Heart left ventricle (tissue), 16 donors: ENCODE results near the gene TRMT2A. TPM values are rescaled to one million over a fixed set of nuclear protein-coding genes. Genes with fewer than 3 reads are reported as not detected.

Experiments
- ATAC-seq, 4 donors: fragments of 200-7000 bp; cut with Tn5 transposase; one replicate each; pipeline ENCODE4 v1.9.1; 2020 to 2022; ENCODE audit warnings: moderate library complexity in 4 of 4, mild to moderate bottlenecking in 3 of 4, moderate number of reproducible peaks in 1 of 4
- DNase-seq, 5 donors: peaks; one replicate each; pipeline ENCODE4 v3.0.0-alpha.2; 2020
- H3K27ac ChIP-seq, 12 donors: fragments of 200-600 bp; sonication (generic) in 4 of 12; one replicate each; pipeline versions ENCODE4 v1.5.0 to v1.8.0; 2016 to 2022; ENCODE audit warnings: mild to moderate bottlenecking in 2 of 12
- H3K27me3 ChIP-seq, 9 donors: fragments of 200-600 bp; sonication (generic) in 2 of 9; one replicate each; pipeline versions ENCODE4 v1.5.1 to v1.8.0; 2016 to 2022; ENCODE audit warnings: mild to moderate bottlenecking in 3 of 9
- H3K36me3 ChIP-seq, 9 donors: fragments of 200-600 bp; sonication (generic) in 2 of 9; one replicate each; pipeline versions ENCODE4 v1.5.0 to v1.8.0; 2018 to 2022; ENCODE audit warnings: mild to moderate bottlenecking in 2 of 9
- H3K4me1 ChIP-seq, 12 donors: fragments of 200-600 bp; sonication (generic) in 4 of 12; one replicate each; pipeline versions ENCODE4 v1.5.0 to v1.8.0; 2016 to 2022; ENCODE audit warnings: mild to moderate bottlenecking in 3 of 12
- H3K4me3 ChIP-seq, 12 donors: fragments of 200-600 bp; sonication (generic) in 4 of 12; one replicate each; pipeline versions ENCODE4 v1.5.0 to v1.8.0; 2017 to 2022; ENCODE audit warnings: mild to moderate bottlenecking in 9 of 12, moderate library complexity in 4 of 12
- H3K9me3 ChIP-seq, 12 donors: fragments of 200-600 bp; sonication (generic) in 4 of 12; one replicate each; pipeline versions ENCODE4 v1.5.0 to v1.8.0; 2016 to 2022; ENCODE audit warnings: mild to moderate bottlenecking in 1 of 12
- CTCF ChIP-seq, 12 donors: fragments of 200-600 bp; sonication (generic) in 4 of 12; IDR thresholded peaks; one replicate each; pipeline versions ENCODE4 v1.5.0 to v1.8.0; 2018 to 2022; ENCODE audit warnings: antibody characterized with exemption in 12 of 12, mild to moderate bottlenecking in 5 of 12
- POLR2A ChIP-seq, 2 donors: fragments of 450-650 bp; IDR thresholded peaks; one replicate each; pipeline ENCODE4 v1.6.1; 2017; ENCODE audit warnings: antibody characterized with exemption in 2 of 2, mild to moderate bottlenecking in 2 of 2, moderate library complexity in 2 of 2
- WGBS, 4 donors: extraction: QIAGEN DNeasy Blood & Tissue Kit in 2 of 4; methylation state at CpG; one replicate each; pipeline versions ENCODE4 v1.1.5 to v1.1.7; 2013 to 2018; 5-methylcytosine and 5-hydroxymethylcytosine counted together
- intact Hi-C, 10 donors: fragments of 100-400 bp; cut with DNase I; formaldehyde crosslinking; loops; one replicate each; pipeline versions ENCODE4 v1.11.1 to v1.14.2; 2022
- polyA plus RNA-seq, 2 donors: library from polyadenylated mRNA; stranded (reverse); fragments of 200-250 nt; gene quantifications; one replicate each; pipeline ENCODE4 v1.2.3, GENCODE V29; 2013
- total RNA-seq, 9 donors: library from RNA; depleted of rRNA in 2 of 9; stranded (reverse); fragments of >200 nt in 2 of 9; fragmentation: NEBNext Ultra II Directional in 3 of 9; extraction: Animal tissue kit (Norgen Biotek cat#: 25700) in 3 of 9; gene quantifications; one replicate each; pipeline versions ENCODE4 v1.1.0 to v1.2.4, GENCODE V29; 2016 to 2023
- donor health status: ischemic (EF 13 %, LVEDD 7.1; RV severe dilation, severe dysfunction).
- donor health status: healthy with polysubstance abuse.
- donor health status: DM: no; HTN: yes; CAD: no.
- donor health status: DM: no; HTN: no; CAD: no.
- donor health status: ischemic (EF 25% LVEDD 6.9; RV normal size, moderate dysfunction).
- donor health status: ischemic (EF 25% LVEDD 5.7; RV mildly dilated, moderate dysfunction).
- donor health status: healthy.
- donor health status: DM: yes; HTN: yes; CAD: no.
- donor health status: ischemic (EF 35%, LVEDD 5.7; RV mildly dilated, moderate dysfunction).
- donor health status: nonischemic (EF 11% LVEDD 7.7; RV severe dilation, severe dysfunction).
- donor health status: DM: yes; HTN: yes; CAD: no.
- donor health status: PGD.
- donor health status: ischemic (EF 29% LVEDD 5.4; RV normal size, mild dysfunction).
- donor health status: nonischemic (EF 23%, LVEDD 6.1; RV moderate dilation, normal function).

TRMT2A gene
- total and polyA plus RNA-seq, 11 donors = 15.8 to 31.3 (median 20.2) TPM

- ATAC-seq (no peak), DNase-seq (peak in 2 of 5 donors; percentile 17 to 47)
- TF ChIP-seq POLR2A (IDR thresholded peaks at IDR 0.05) = no peak
- no peak for TF ChIP-seq CTCF (IDR thresholded peaks at IDR 0.05)
- Histone ChIP-seq H3K36me3 (peaks cover 0 to 69% (median 60%) of the 10 kb centered on the region in 9 donors), H3K4me1 (peaks cover 0 to 32% (median 17%) of the 10 kb centered on the region in 12 donors), H3K27ac (no peak overlapping the region), H3K27me3 (no peaks in the 10 kb centered on the region), H3K4me3 (no peak overlapping the region), H3K9me3 (no peaks in the 10 kb centered on the region)
- intact Hi-C loops = loop anchor here in 2 of 10 donors (10.0 kb wide), 1 partner anchor 157 kb away; no protein-coding TSS in a partner anchor
- 93 to 94% (median 93%) methylated on average over 22 of the region's 22 CpGs for WGBS, 4 donors
These were observed 4.9 kb upstream of the TRMT2A start for GRCh38 chr22:20121856-20122415.

- TF ChIP-seq CTCF (IDR thresholded peaks at IDR 0.05) (no peak), POLR2A (IDR thresholded peaks at IDR 0.05) (no peak)
- Histone ChIP-seq H3K27me3 (no peaks in the 10 kb centered on the region), H3K4me3 (peak overlapping the region in 11 of 12 donors; percentile 61 to 99 (median 87)), H3K4me1 (peaks cover 0 to 46% (median 28%) of the 10 kb centered on the region in 12 donors), H3K27ac (peak overlapping the region in 11 of 12 donors; percentile 61 to 93 (median 81)), H3K9me3 (no peaks in the 10 kb centered on the region), H3K36me3 (peaks cover 0 to 61% (median 53%) of the 10 kb centered on the region in 9 donors)
- DNase-seq = peak in 1 of 5 donors; percentile 15
- intact Hi-C loops = loop anchor here in 3 of 10 donors (5.0 to 10.0 kb wide), 2 partner anchors 36 to 94 kb away; partner anchors contain the start of genes TANGO2 (in 2 of the 3) and DGCR8 (in 1 of the 3)
- WGBS, 4 donors = 19 to 22% (median 20%) methylated on average over 8 of the region's 8 CpGs
- ATAC-seq = no peak
These were observed 1.4 kb upstream of the TRMT2A start for GRCh38 chr22:20118300-20119020.

- TF ChIP-seq CTCF (IDR thresholded peaks at IDR 0.05) = no peak
- TF ChIP-seq POLR2A (IDR thresholded peaks at IDR 0.05) = no peak
- ATAC-seq (no peak), DNase-seq (peak in 2 of 5 donors; percentile 49 to 71)
- H3K27ac ChIP-seq = peak overlapping the region; percentile 49 to 93 (median 80)
- peak overlapping the region; percentile 61 to 99 (median 85) for H3K4me3 ChIP-seq
- 1% methylated on average over 14 to 66 of the region's 66 CpGs for WGBS, 4 donors
- intact Hi-C loops = loop anchor here in 5 of 10 donors (1.0 to 10.0 kb wide), 4 partner anchors 35 to 93 kb away; partner anchors contain the start of genes DGCR8 (in 4 of the 5) and TANGO2 (in 2 of the 5)
- H3K9me3 ChIP-seq = no peaks in the 10 kb centered on the region
- no peaks in the 10 kb centered on the region for H3K27me3 ChIP-seq
- peaks cover 0 to 46% (median 28%) of the 10 kb centered on the region in 12 donors for H3K4me1 ChIP-seq
- H3K36me3 ChIP-seq = peaks cover 0 to 67% (median 60%) of the 10 kb centered on the region in 9 donors
These were observed 740 bp upstream of the TRMT2A start for GRCh38 chr22:20117633-20118299.
